B cell (primary cell): ENCODE data around the gene HLA-DMA. TPM values are rescaled to one million over a fixed set of nuclear protein-coding genes. Genes with fewer than 3 reads are reported as not detected.

Source experiments
- ATAC-seq: fragments of 200-7000 bp; cut with Tn5 transposase; one replicate; pipeline ENCODE4 v1.10.0; 2021; ENCODE audit warnings: low read depth, mild to moderate bottlenecking, moderate number of reproducible peaks, moderate library complexity
- CTCF ChIA-PET: fragments of 350-600 bp; sonication (Branson Sonifier 250); formaldehyde crosslinking; loops from one replicate; lab custom pipeline; 2021; ENCODE audit warnings: antibody characterized with exemption, inconsistent platforms; lab: Charles Lee
- POLR2A ChIA-PET: fragments of 350-600 bp; sonication (Branson Sonifier 250); formaldehyde crosslinking; loops from one replicate; lab custom pipeline; 2021; ENCODE audit warnings: antibody characterized with exemption; lab: Charles Lee
- DNase-seq: peaks from one replicate; pipeline ENCODE4 v3.0.0; 2013
- H2AFZ ChIP-seq: 2 replicates; pipeline ENCODE4 v1.6.1; 2012; ENCODE audit warnings: mild to moderate bottlenecking, low read depth, low read length; ENCODE audit not compliant: insufficient read depth, poor library complexity, severe bottlenecking
- H3K27ac ChIP-seq, 2 donors: 1 replicate in 1 of 2; 2 replicates in 1 of 2; pipeline ENCODE4 v1.5.1; 2012 to 2013; ENCODE audit warnings: low read length in 2 of 2, mild to moderate bottlenecking in 2 of 2, moderate library complexity in 1 of 2
- H3K27me3 ChIP-seq, 4 experiments: fragments of 200-600 bp in 1 of 4; sonication (generic) in 1 of 4; replicated peaks in 1 of 4; 1 replicate in 2 of 4; 2 replicates in 2 of 4; pipeline versions ENCODE4 v1.6.1 to v1.7.0; 2013 to 2016; ENCODE audit warnings: low read length in 3 of 4, mild to moderate bottlenecking in 2 of 4, mixed read lengths in 1 of 4, moderate library complexity in 1 of 4; ENCODE audit not compliant: insufficient read depth in 4 of 4, control insufficient read depth in 3 of 4; ENCODE audit errors: control extremely low read depth in 1 of 4
- H3K36me3 ChIP-seq, 2 experiments: replicated peaks in 1 of 2; 1 replicate in 1 of 2; 2 replicates in 1 of 2; pipeline versions ENCODE4 v1.6.1 to v1.7.1; 2013; ENCODE audit warnings: low read length in 1 of 2; ENCODE audit not compliant: insufficient read depth in 2 of 2, control insufficient read depth in 1 of 2; ENCODE audit errors: control extremely low read depth in 1 of 2, extremely low read depth in 1 of 2
- H3K4me1 ChIP-seq, 2 donors: fragments of 200-600 bp in 1 of 2; sonication (generic) in 1 of 2; 1 replicate in 1 of 2; 2 replicates in 1 of 2; pipeline versions ENCODE4 v1.5.1 to v1.6.1; 2013 to 2017; ENCODE audit warnings: low read length in 2 of 2; ENCODE audit not compliant: control insufficient read depth in 2 of 2, insufficient read depth in 2 of 2
- H3K4me2 ChIP-seq: replicated peaks from 2 replicates; pipeline ENCODE3; 2012; ENCODE audit warnings: mild to moderate bottlenecking, low read depth, low read length; ENCODE audit not compliant: poor library complexity, severe bottlenecking
- H3K4me3 ChIP-seq, 5 experiments: fragments of 200-600 bp in 1 of 5; sonication (generic) in 1 of 5; 1 replicate in 3 of 5; 2 replicates in 2 of 5; pipeline versions ENCODE4 v1.5.1 to v1.7.0; 2011 to 2016; ENCODE audit warnings: low read length in 4 of 5, mild to moderate bottlenecking in 4 of 5, low read depth in 2 of 5, control low read depth in 1 of 5, moderate library complexity in 1 of 5; ENCODE audit not compliant: insufficient read depth in 1 of 5; ENCODE audit errors: control extremely low read depth in 1 of 5, extremely low read depth in 1 of 5
- H3K79me2 ChIP-seq: fragments of 200-600 bp; sonication (generic); one replicate; pipeline ENCODE4 v1.6.0; 2016; ENCODE audit warnings: low read length; ENCODE audit not compliant: control insufficient read depth, insufficient read depth
- H3K9ac ChIP-seq: fragments of 200-600 bp; sonication (generic); 2 replicates; pipeline ENCODE4 v1.6.1; 2017; ENCODE audit warnings: mild to moderate bottlenecking, low read length, moderate library complexity
- H3K9me3 ChIP-seq, 3 donors: one replicate each; pipeline versions ENCODE4 v1.6.1 to v1.7.1; 2013; ENCODE audit warnings: low read length in 2 of 3; ENCODE audit not compliant: control insufficient read depth in 2 of 3, insufficient read depth in 1 of 3; ENCODE audit errors: control extremely low read depth in 1 of 3
- H4K20me1 ChIP-seq: 2 replicates; pipeline ENCODE4 v1.6.0; 2012; ENCODE audit warnings: mild to moderate bottlenecking, low read length; ENCODE audit not compliant: insufficient read depth, control insufficient read depth, poor library complexity, severe bottlenecking
- H3K27ac Mint-ChIP-seq: one replicate; pipeline ENCODE4 v1.8.0; 2021; ENCODE audit warnings: mixed read lengths
- H3K27me3 Mint-ChIP-seq: one replicate; pipeline ENCODE4 v1.8.0; 2021; ENCODE audit warnings: mixed read lengths
- H3K4me1 Mint-ChIP-seq: one replicate; pipeline ENCODE4 v1.8.0; 2021; ENCODE audit warnings: mixed read lengths
- H3K4me3 Mint-ChIP-seq: one replicate; pipeline ENCODE4 v1.8.0; 2021; ENCODE audit warnings: mixed read lengths
- H3K9me3 Mint-ChIP-seq: one replicate; pipeline ENCODE4 v1.8.0; 2022; ENCODE audit warnings: mixed read lengths; ENCODE audit not compliant: insufficient read depth
- CTCF ChIP-seq: fragments of 200-600 bp; IDR thresholded peaks from one replicate; pipeline ENCODE4 v1.8.0; 2022; ENCODE audit warnings: antibody characterized with exemption, mild to moderate bottlenecking
- EZH2 ChIP-seq: IDR thresholded peaks from 2 replicates; pipeline ENCODE4 v1.6.1; 2012; ENCODE audit warnings: borderline replicate concordance, low read depth, mild to moderate bottlenecking, moderate library complexity, low read length; ENCODE audit not compliant: insufficient read depth, poor library complexity, severe bottlenecking
- WGBS: methylation state at CpG from one replicate; pipeline ENCODE4 v1.1.5; 2013; ENCODE audit warnings: missing lambda C conversion rate; ENCODE audit not compliant: insufficient coverage; 5-methylcytosine and 5-hydroxymethylcytosine counted together
- intact Hi-C: fragments of 100-400 bp; cut with micrococcal nuclease; formaldehyde crosslinking; loops from one replicate; pipeline ENCODE4 v1.10.0; 2022
- polyA plus RNA-seq: library from polyadenylated mRNA; depleted of rRNA; stranded (reverse); fragments of >200 nt; gene quantifications from 2 replicates; pipeline ENCODE4 v1.2.3, GENCODE V29; 2012
- total RNA-seq, 2 donors: library from RNA; stranded (reverse); fragments of 120-200 nt in 1 of 2; gene quantifications; 1 replicate in 1 of 2; 2 replicates in 1 of 2; pipeline versions ENCODE4 v1.2.3 to v1.2.4, GENCODE V29; 2013 to 2022

Gene HLA-DMA
- total and polyA plus RNA-seq, 2 donors (not counting 1 experiment from before 2014, with no cell fraction given), result 558 to 925 TPM

- peaks cover 87% of the 10 kb centered on the region for H3K79me2 ChIP-seq
- TF ChIP-seq EZH2 (no peak), CTCF (no peak)
- H3K9me3 ChIP-seq, result no peaks in the 10 kb centered on the region
- DNase-seq, result peak; percentile 86
- no peaks in the 10 kb centered on the region for H3K27me3 ChIP-seq
- H3K9ac ChIP-seq, result peak overlapping the region; percentile 91
- peaks cover 63% of the 10 kb centered on the region for H4K20me1 ChIP-seq
- peak overlapping the region; percentile 88 for H3K4me2 ChIP-seq
- Mint-ChIP-seq H3K27me3 (no peaks in the 10 kb centered on the region), H3K27ac (peak overlapping the region; percentile 99), H3K4me3 (peak overlapping the region; percentile 96), H3K4me1 (peaks cover 43% of the 10 kb centered on the region), H3K9me3 (no peaks in the 10 kb centered on the region)
- intact Hi-C loops, result loop anchor here (1.0 to 5.0 kb wide), 4 partner anchors 11 to 796 kb away; partner anchors contain the start of genes AGPAT1 and RNF5
- CTCF ChIA-PET, result interaction anchor here (1.0 to 28.4 kb wide), 16 partner anchors 10 to 235 kb away, joined by 3 to 822 read pairs (median 15); partner anchors contain the start of genes HLA-DMA, HLA-DMB, PSMB8 and RING1
- H3K4me1 ChIP-seq, result peaks cover 29 to 43% of the 10 kb centered on the region in 2 donors
- POLR2A ChIA-PET, result interaction anchor here (0.6 to 11.8 kb wide), 22 partner anchors 9 to 618 kb away, joined by 3 to 349 read pairs (median 6); partner anchors contain the start of genes HLA-DMA, HLA-DMB, PSMB8 and PSMB9
- peak overlapping the region; percentile 71 to 75 for H3K27ac ChIP-seq
- H3K36me3 ChIP-seq, result peaks cover 0 to 52% of the 10 kb centered on the region in 2 experiments
- H3K4me3 ChIP-seq, result peak overlapping the region; percentile 87 to 99 (median 96)
- no peak overlapping the region for H2AFZ ChIP-seq
- 2% methylated on average over 21 of the region's 23 CpGs for WGBS
- ATAC-seq, result no peak
Measured at GRCh38 chr6:32973144-32974015, 20.5 kb upstream of the HLA-DMA start.
